ENCODE data around the gene RNU6-9.
"Not testable (repeated sequence)": the region's sequence is repeated elsewhere in the genome, so short reads cannot be mapped to it uniquely, and the experiment has no call there.

The RNU6-9 gene

GRCh38 chr19:878751-879561 lies 14.3 kb upstream of the RNU6-9 start:
- DNase-seq = not testable (repeated sequence)

- no peak for DNase-seq
These were observed 13.4 kb upstream of the RNU6-9 start for GRCh38 chr19:879711-880438.

- no peak for DNase-seq
These were observed 11.8 kb upstream of the RNU6-9 start for GRCh38 chr19:881385-882071.

GRCh38 chr19:882871-883497 lies 10.3 kb upstream of the RNU6-9 start:
- no peak for DNase-seq

GRCh38 chr19:883661-884211 lies 9.5 kb upstream of the RNU6-9 start:
- DNase-seq = no peak

GRCh38 chr19:884420-885211 lies 8.7 kb upstream of the RNU6-9 start:
- DNase-seq = no peak

- no peak for DNase-seq
These were observed 7.6 kb upstream of the RNU6-9 start for GRCh38 chr19:885536-886224.

GRCh38 chr19:887072-887471 lies 6.2 kb upstream of the RNU6-9 start:
- DNase-seq = no peak

- DNase-seq = no peak
These were observed 5.7 kb upstream of the RNU6-9 start for GRCh38 chr19:887599-887998.

- no peak for DNase-seq
These were observed 4.5 kb upstream of the RNU6-9 start for GRCh38 chr19:888581-889385.

GRCh38 chr19:889662-890295 lies 3.5 kb upstream of the RNU6-9 start:
- no peak for DNase-seq

GRCh38 chr19:890831-891230 lies 2.5 kb upstream of the RNU6-9 start:
- DNase-seq = no peak

GRCh38 chr19:891421-892200 lies 1.7 kb upstream of the RNU6-9 start:
- not testable (repeated sequence) for DNase-seq

GRCh38 chr19:892243-892893 lies 916 bp upstream of the RNU6-9 start:
- DNase-seq = no peak

GRCh38 chr19:896434-896833 lies 3.1 kb downstream of the RNU6-9 start:
- DNase-seq = no peak

- no peak for DNase-seq
These were observed 3.7 kb downstream of the RNU6-9 start for GRCh38 chr19:896999-897398.

- no peak for DNase-seq
These were observed 4.3 kb downstream of the RNU6-9 start for GRCh38 chr19:897442-898039.

- no peak for DNase-seq
These were observed 5.4 kb downstream of the RNU6-9 start for GRCh38 chr19:898663-899062.
